ENCODE measurements around the gene BRCA2. TPM values are rescaled to one million over a fixed set of nuclear protein-coding genes. Genes with fewer than 3 reads are reported as not detected.
A peak's percentile ranks its signal among the peaks of the same experiment; 100 is the strongest.

The BRCA2 gene
- total RNA-seq, 1 donor from 2014 or later: 0.64 TPM

DNA sequence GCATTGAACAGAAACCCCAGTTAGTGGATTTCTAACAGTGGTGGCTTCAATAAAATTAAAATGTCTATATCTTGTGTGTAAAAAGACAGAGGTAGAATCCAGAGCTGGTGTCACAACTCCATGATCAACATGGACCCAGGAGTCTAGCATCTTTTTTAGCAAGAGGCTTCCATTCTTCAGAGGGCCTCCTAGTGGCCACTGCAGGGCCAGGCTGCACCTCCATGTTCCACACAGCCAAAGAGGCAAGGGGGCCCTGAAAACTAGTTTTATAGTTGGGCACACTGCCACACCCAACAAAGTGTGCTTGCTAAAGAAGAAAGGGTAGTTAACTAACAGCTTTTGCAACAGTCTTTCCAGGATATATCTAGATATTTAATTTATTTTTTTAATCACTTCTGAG, 99.7 kb downstream of the BRCA2 start:
- intact Hi-C loops (cut with micrococcal nuclease): no loop called here
- no peak for DNase-seq
- no peak for ATAC-seq

DNA sequence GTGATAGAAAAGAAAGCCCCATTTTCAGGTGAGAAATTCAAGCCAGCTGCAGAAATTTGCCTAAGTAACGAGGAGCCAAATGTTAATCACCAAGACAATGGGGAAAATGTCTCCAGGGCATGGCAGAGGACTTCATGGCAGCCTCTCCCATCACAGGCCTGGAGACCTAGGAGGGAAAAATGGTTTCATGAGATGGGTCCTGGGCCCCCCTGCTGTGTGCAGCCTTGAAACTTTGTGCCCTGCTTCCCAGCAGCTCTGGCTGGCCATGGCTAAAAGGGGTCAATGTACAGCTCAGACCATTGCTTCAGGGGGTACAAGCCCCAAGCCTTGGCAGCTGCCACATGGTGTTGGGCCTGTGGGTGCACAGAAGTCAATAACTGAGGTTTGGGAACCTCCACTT, 102.7 kb downstream of the BRCA2 start:
- intact Hi-C loops (cut with micrococcal nuclease): no loop called here
- ATAC-seq (no peak), DNase-seq (no peak)

DNA sequence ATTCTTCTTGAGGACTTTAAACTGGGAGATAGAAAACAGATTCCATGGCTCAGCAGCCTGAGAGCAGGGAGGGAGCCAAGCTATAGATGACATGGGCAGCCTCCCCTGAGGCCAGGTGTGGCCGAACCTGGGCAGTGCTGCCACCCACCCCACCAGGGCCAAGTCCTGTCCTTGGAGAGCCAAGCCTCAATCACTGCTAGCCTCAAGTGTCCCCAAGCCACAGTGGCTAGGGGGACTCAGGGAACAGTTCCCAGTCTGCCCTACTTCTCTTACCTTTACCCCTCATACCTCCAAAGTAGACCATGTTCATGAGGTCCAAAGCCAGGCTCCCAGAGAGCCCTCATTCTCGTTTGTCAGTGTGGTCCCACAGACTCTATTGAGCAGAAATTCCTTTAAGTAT, 104.6 kb downstream of the BRCA2 start:
- intact Hi-C loops (cut with micrococcal nuclease): loop anchor here (10.0 kb wide), 1 partner anchor 115 kb away; the partner anchor contains the start of gene N4BP2L2
- ATAC-seq (no peak), DNase-seq (no peak)

DNA sequence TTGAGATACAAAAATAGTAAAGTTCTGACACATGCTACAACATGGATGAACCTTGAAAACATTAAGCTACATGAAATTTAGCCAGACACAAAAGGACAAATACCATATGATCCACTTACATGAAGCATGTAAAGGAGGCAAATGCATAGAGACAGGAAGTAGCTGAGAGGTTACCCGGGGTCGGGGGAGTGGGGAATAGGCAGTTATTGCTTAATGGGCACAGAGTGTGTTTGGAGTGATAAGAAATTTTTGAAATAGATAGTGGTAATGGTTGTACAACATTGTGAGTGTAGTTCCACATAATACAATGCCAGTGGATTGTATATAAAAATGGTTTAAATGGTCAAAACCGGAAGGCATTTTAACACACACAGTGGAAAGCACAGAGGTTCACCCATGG, 108.3 kb downstream of the BRCA2 start:
- DNase-seq (no peak), ATAC-seq (no peak)
- intact Hi-C loops (cut with micrococcal nuclease): loop anchor here (10.0 kb wide), 1 partner anchor 111 kb away; the partner anchor contains the start of gene N4BP2L2

DNA sequence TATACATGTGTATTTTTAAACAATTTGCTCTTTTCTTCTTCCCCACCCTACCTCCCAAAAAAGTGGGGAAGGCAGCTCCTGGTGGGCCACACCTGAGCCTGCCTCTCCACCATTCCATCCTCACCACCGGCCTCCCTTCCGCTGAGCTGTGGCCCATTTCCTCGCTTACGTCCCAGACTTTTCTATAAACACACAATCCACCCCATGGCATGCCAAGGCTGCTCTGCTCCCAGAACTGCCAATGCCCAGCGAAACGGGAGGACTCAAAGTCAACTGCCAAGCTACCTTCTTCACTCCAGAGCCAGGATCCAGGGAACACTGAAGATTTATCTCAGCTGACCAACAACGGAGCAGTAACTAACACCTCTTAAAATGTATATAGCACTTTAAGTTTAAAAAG, 109.8 kb downstream of the BRCA2 start:
- DNase-seq: no peak
- intact Hi-C loops (cut with micrococcal nuclease): loop anchor here (10.0 kb wide), 1 partner anchor 110 kb away; the partner anchor contains the start of gene N4BP2L2
- no peak for ATAC-seq

DNA sequence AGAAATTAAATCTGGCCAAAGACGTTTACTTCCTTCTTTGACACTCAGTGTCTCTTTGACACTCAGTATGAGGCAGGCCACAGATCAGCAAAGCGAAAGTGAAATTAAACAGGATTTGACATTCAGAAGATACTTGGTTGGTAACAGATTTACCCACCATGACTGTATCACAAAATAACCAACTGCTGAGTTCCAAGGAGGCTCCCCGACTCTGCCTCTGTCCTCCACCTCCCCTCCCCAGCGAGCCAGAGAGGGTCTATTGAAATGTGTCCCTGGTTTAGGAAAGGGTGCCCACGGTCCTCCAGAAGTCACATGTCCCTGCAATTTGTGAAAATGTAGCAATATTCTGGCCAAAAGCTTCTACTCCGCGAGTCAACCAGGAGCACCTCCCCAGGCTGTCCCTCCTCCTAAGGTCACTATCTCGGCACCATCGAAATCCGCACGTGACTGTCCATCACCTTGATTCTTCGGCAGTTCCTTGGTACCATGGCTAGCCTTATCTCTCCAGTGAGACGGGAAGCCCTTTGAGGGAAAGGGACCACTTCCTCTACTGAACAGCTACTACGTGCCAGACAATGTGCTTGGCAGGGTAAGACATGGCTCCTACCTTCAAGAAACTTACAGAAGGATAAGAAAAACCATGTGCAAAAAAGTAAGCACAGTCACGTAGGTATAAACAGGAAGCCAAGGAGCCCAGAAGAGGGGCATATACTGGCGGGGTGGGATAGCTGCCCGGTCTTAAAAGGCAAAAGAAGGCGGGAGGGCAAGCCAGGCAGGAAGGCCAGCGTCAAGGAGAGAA, 111.1 kb downstream of the BRCA2 start:
- intact Hi-C loops (cut with micrococcal nuclease): loop anchor here (10.0 kb wide), 1 partner anchor 108 kb away; the partner anchor contains the start of gene N4BP2L2
- ATAC-seq: peak; percentile 28
- no peak for DNase-seq

DNA sequence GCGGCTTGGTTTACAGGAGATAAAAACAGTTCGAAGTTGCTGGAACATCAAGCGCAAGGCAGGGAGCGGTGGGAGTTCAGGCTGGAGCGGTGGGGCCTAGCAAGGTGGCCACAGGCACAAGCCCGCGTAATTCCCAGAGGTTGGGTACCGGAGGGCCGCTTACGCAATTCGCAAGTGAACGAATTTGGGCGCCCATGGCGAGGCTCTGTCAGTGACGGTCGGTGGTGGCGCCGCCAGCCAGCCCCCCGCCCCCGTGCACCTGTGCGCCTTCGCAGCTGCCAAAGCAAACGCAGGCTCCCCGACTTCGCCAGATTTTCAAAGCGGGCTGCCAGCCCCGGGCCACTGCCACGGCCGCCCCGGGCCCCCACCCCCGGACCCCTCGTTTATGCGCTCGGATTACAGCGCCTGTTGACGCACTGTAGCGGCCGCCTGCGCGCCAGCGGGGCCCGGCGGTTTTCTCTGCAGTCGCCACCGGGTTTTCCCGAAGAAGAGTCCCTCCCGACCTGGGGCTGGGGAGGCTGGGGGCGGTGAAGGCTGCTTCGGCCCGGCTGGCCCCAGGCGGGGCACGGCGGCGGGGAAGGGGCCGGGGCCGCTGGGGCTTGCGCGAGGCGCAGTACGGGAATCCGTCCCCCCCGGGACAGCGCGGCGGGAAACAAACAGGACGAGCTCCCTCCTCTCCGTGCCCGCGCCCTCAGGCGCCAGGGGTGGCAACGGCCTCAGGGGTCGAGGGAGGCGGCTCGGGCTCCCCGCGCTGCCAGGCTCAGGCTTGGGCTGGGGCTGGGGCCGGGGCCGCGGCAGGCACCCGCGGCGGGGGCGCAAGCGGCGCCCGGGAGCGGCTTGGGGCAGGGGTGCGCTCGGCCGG, 111.9 kb downstream of the BRCA2 start:
- intact Hi-C loops (cut with micrococcal nuclease): loop anchor here (10.0 kb wide), 1 partner anchor 108 kb away; the partner anchor contains the start of gene N4BP2L2
- DNase-seq (peak; percentile 64), ATAC-seq (peak; percentile 46)

DNA sequence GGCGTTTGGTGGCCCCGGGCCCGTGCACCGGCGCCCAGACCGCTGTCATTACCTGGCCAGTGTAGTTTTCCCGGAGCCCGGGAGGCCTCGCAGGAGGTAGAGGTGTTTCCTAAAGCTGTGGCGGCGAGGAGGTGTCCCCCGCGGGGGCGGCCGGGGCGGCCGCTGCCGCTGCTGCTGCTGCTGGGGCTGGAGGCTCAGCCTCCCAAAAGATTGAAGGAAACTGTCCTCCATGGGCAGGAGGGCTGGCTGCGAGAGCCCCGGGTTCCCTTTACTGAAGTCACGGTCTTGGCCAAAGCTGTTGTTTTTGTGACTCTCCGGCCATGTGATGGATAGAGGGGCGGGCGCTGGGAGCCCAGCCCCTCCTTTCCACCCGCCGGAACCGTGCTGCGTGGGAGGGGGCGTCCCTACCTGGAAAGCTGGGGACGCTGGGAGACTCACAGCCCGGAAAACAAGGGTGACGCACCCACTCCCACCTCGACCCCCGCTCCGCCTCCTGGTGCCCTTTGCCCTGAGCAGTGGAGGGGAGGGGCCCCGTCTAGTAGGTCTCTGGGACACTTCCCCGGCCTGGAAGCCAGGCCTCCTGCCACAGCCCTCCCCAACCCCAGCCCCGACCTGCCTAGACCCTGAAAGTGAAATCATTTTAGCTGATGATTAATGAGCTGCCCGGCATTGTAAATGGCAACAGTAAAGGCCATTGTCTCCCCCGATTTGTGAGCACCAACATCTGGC, 112.7 kb downstream of the BRCA2 start, which contains the start of gene N4BP2L1:
TSS of gene N4BP2L1 (minus strand) at position 279 of the 729 bp plus-strand sequence. CDS start at position 231, 48 bp downstream.
- ATAC-seq (peak; percentile 78), DNase-seq (peak; percentile 77)
- intact Hi-C loops (cut with micrococcal nuclease): loop anchor here (10.0 kb wide), 1 partner anchor 107 kb away; the partner anchor contains the start of gene N4BP2L2

DNA sequence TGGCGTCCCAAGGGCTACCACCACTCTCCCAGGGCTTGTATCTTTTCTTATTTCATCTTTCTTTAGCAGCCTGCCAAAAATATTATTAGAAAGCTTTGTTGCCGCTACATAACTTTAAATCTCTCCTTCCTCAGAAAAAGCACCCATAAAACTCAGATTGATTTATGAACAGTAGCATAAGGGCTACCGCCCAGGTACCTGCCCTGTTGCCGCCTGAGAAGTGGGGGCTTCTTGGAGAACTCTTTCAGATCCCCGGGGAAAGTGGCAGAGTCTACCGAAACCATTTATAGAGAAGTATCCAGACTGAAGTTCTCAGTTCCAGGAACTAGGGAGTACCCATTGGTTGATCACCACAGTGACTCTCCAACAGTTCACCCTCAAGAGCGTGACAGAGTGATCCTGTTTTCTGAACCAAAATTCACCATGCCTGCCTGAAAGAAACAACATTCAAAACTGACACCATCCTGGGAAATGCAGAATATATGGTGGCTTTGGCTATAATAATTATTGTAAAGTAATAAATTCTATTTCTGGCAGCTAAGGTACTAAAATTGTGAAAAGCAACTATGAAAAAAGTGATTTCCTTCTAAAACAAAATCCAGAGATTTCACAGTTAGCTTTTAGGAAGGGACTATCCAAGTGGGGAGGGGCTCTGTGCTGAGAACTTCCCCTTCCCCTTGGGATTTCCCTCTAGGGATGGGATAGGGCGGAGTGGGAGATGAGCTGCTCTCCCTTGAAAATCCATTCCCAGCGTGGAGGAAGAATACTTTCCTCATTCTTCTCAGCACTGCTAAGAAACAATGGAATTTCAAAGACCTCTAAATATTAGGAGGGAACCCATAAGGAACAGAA, 113.5 kb downstream of the BRCA2 start:
- intact Hi-C loops (cut with micrococcal nuclease): loop anchor here (10.0 kb wide), 1 partner anchor 106 kb away; the partner anchor contains the start of gene N4BP2L2
- DNase-seq: no peak
- ATAC-seq: peak; percentile 17

DNA sequence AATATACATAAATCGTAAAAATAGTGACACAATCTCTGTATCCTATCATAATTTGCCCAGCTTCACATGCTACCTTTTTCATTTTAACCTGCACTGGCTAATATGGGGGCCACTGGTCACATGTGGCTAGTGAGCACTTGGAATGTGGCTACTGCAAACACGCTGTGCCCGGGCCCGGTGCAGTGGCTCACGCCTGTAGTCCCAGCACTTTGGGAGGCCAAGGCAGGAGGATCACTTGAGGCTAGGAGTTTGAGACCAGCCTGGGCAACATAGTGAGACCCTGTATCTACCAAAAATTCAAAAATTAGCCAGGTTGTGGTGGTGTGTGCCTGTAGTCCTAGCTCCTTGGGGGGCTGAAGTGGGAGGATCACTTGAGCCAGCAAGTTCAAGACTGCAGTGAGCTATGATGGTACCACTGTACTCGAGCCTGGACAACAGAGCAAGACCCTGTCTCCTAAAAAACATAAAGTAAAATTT, 114.2 kb downstream of the BRCA2 start:
- no peak for DNase-seq
- no peak for ATAC-seq
- intact Hi-C loops (cut with micrococcal nuclease): loop anchor here (10.0 kb wide), 1 partner anchor 105 kb away; the partner anchor contains the start of gene N4BP2L2

DNA sequence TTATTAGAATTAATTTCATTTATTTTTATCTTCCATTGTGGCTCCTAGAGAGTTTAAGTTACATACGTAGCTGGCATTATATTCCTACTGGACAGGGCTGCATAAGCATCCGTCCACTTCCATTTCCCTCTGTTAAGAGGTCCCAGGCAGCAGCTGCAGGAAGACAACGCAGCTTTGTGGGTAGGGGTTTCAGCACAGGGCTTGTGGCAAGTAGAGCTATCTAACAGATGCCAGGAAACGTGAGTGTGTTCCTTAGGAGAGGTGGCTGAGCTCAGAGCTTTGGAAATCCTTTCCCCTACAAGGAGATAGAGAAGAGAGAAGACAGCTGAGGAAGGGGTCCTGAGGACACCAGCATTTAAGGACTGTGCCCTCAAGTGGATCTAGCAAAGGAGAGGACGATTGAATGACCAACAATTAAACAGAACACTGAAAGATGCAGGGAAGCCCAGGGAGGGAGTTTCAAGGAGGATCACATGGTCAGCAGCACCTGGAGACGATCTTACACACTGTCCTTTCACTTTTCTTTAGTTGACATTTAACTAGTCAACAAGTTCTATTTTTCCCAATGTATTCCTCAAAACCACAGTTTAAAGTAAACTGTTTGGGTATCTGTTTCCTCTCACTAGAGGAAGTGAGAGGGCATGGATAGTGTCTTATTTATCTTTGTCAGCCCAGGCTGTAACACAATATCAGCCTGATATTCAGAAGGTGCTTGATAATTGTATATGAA, 114.9 kb downstream of the BRCA2 start:
- DNase-seq (no peak), ATAC-seq (no peak)
- intact Hi-C loops (cut with micrococcal nuclease): no loop called here

DNA sequence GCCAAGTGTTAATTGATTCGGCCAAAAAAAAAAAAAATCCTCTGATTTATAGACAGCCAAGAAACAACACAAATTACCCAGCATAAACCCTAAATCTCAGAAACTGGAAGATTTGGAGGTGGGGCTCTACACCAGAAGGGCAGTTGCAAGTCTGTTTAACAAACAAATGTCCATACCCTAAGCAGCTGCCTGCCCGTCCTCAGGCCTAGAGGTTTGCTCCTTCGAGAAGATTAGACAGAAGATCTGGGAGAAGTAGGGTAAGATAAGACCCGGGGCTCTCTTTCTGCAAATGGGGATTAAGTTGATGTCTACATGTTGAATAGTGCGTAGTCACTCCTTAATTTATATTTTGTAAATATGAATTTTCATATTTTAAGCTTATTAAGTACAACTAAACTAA, 116.1 kb downstream of the BRCA2 start:
- intact Hi-C loops (cut with micrococcal nuclease): no loop called here
- ATAC-seq: no peak
- no peak for DNase-seq

DNA sequence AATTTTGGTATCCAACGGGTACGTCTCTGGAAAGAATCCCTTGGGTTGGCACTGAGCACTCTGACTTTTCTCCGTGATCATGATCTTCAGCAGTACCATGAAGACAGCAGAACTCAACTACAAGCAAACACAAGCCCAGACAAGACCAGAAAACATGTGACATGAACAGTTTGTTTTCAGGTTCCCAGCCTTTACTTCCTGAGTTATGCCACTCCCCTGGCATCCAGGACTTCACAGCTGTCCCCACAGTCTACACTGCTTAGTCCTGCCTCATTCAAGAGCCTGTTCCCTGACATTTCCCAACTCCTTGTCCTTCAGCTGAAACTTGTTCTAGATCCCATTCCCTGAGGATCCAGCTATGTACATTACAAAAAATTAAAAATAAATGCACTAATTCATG, 117.5 kb downstream of the BRCA2 start:
- no peak for DNase-seq
- intact Hi-C loops (cut with micrococcal nuclease): no loop called here
- ATAC-seq: no peak

DNA sequence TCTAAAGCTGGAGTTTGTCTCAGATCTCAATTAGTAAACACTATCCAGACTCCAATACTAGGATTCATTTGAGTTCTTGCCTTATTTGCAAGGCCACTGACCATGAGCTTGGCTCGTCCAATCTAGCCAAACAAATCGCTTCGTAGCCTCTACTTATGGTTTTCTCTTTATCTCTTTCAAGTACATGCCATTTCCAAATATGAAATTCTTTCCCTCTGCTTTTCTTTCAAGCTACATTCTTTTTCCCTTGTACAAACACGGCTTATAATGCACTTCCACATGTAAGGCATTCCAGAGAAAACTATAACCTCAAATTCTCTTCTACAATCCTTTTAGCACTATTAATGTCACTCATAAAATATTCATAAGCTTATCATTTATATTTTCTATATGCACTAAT, 123.6 kb downstream of the BRCA2 start:
- ATAC-seq (no peak), DNase-seq (no peak)
- intact Hi-C loops (cut with micrococcal nuclease): no loop called here

DNA sequence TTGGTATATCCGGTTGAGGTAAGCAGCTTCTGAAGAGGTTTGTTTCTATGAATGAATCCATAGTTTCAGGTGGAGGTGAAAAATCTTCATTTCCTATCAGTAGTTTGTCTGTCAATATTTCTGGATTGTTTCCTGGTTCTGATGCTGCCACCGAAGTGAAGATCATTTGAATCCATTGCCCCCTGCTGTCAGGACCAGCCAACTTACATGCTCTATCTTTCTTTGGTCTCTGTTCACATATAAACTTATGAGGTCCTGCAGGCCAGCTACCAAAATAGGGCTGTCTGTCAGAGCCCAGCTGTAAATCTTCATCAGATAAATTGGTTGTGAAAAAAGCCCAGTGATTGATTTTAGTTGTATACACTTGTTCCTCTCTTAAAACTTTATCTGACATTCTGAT, 127.8 kb downstream of the BRCA2 start:
- intact Hi-C loops (cut with micrococcal nuclease): no loop called here
- DNase-seq: no peak
- no peak for ATAC-seq

DNA sequence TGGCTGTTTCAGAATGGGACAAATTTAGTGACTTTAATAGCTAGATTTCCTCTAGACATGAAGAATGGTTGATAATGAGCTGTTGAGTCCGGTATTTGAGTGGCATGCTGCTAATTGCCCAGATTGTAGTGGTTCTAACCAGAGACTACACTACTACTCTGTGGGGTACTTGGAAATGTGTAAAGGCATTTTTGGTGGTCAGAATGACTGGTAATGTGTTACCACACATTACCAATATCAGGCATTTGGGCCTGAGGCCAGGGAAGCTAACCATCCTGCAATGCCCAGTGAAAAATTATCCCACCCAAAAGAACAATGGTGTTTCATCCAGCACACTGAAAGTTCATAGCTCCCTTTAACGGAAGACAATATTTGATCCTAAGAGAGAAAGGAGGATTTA, 130.2 kb downstream of the BRCA2 start:
- intact Hi-C loops (cut with micrococcal nuclease): no loop called here
- no peak for ATAC-seq
- DNase-seq: no peak

DNA sequence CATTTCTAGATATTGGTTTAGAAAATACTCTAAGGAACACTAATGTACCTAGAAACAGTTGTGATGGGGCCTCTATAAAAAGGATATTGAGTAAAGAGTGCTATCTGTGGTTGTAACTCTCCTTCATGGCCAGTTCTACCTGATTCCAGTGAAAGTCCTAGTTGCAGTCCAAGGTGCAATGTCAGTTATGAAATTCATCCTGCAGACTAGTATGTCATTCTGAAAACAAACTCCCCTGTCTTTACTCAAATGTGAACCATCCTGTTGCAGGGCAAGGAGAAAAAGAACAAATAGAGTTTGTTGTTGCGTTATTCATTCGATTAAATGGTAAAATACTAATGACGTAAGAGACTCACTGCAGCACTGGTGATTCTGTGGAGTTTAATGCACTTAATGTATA, 130.9 kb downstream of the BRCA2 start:
- intact Hi-C loops (cut with micrococcal nuclease): no loop called here
- ATAC-seq (no peak), DNase-seq (no peak)

Data from left ventricle myocardium superior (tissue), 1 donor.